Activated T-helper 9 cell treated with anti-CD3 and anti-CD28 coated beads, Interleukin-2, amount 50 U/mL, for 16 hours (primary cell): ENCODE measurements around the gene HAPSTR1.
"Not testable (repeated sequence)": the region's sequence is repeated elsewhere in the genome, so short reads cannot be mapped to it uniquely, and the experiment has no call there.

Experiments
- DNase-seq: peaks from one replicate; pipeline ENCODE4 v3.0.0-alpha.2; 2020; ENCODE audit warnings: low read depth

Gene HAPSTR1, protein sequence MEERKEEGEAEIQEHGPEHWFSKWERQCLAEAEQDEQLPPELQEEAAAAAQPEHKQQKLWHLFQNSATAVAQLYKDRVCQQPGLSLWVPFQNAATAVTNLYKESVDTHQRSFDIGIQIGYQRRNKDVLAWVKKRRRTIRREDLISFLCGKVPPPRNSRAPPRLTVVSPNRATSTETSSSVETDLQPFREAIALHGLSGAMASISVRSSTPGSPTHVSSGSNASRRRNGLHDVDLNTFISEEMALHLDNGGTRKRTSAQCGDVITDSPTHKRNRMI

DNA sequence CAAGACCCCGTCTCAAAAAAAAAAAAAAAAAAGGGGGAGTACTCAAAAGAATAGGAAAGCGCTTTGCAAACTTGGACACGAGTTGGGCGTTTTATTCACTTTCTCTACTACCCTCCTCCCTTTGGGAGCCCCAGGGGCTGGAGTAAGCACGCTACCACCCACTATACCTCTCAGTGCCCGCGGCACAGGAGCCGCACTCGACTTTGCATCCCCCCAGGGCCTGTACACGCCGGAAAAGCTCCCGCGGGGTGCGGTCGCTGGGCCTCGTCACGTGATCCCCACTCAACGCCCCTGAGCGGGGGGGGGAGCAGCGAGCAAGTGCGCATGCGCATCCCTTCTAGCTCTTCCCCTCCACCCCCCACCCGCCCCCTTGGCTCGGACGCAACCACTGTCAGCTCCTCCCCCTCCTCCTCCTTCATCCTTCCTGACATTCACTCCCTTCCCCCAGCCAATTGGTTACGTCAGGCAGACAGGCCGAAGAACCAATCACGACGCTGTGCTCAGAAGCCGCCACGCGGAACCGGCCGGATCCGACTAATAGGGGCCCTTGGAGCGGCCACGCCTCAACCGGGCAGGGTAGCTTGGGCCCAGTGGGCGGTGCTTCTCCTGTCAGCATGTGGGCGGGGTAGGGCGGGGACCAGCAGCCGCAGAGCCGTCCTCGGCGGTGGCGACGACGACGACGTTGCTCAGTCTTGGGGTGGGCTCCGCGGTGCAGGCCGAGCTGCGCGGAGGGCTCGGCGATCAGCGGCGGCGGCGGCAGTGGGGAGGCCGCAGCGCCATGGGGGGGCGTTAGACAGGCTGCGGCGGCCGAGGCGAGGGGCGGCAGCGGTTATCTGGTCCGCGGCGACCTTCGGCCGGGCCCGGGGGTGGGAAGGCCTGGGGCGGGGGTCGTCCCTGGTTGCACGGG is at the start of gene HAPSTR1:
Gene HAPSTR1, plus strand, starts transcription at position 685 of the 907 bp plus-strand sequence. CDS start 401 bp downstream, outside the sequence.
- DNase-seq: peak; percentile 99

DNA sequence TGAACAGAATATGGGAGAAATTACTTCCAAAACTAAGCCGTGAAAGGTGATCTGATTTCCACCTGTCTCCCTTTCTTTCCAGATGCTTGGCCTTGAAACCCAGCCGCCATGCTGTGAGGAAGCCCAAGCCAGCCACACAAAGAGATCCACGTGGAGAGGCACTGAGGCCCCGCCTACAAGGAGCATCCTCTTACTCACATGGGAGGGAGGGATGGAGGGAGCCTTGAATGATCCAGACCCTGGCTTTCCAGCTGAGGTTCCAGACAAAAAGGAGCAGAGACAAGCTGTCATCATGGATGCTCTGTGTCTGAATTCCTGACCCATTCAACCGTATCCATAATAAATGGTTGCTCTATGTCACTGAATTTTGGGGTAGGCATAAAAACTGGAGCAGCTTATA is 48.9 kb upstream of the HAPSTR1 start:
- no peak for DNase-seq

DNA sequence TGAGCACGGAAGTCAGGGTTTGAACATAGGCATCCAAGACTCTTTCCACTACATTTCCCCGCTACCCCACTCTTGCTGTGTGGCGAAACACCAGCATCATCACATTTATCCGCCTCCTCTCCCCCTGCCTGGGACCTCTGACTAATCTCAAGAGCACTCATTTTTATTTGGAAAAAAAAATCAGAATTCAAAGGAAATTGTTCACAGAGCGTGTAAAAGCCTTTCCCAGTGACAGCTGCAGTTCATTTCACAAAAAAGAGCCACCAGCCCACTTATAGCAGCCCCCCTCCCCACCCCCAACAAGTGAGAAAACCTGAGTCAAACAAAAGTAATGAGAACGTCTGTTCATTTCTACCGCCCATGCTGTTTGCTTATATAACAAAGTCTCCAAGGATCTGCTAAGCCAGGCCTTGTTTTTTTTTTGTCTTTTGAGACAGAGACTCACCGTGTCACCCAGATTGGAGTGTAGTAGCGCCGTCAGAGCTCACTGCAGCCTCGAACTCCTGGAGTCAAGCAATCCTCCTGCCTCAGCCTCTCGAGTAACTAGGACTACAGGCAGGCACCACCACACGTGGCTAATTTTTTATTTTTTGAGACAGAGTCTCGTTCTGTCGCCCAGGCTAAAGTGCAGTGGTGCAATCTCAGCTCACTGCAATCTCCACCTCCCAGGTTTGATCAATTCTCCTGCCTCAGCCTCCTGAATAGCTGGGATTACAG is 48.3 kb upstream of the HAPSTR1 start:
- no peak for DNase-seq

DNA sequence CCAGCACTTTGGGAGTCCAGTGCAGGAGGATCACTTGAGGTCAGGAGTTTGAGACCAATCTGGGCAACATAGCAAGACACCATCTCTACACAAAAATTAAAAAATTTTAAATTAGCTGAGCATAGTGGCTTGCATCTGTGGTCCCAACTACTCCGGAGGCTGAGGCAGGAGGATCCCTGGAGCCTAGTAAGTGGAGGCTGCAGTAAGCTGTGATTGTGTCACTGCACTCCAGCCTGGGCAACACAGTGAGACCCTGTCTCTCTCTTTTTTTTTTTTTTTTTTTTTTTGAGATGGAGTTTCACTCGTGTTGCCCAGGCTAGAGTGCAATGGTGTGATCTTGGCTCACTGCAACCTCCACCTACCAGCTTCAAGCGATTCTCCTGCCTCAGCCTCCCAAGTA is 45.9 kb upstream of the HAPSTR1 start:
- not testable (repeated sequence) for DNase-seq

DNA sequence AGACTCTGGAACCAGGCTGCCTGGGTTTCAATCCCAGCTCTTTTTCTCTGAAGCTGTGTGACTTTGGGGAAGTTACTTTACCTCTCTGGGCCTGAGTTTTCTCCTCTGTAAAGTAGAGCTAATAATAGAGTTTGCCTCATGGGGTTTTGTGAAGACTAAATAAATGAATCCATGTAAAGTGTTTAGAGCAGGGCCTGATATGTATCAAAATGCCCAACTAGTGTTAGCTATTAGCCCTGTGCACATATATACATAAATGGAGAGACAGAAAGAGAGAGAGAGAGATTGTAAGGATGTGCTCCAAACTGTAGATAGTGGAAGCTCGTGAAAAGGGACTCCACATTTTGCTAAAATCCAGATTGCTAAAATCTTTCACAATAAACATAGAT is 44.8 kb upstream of the HAPSTR1 start:
- DNase-seq: no peak

DNA sequence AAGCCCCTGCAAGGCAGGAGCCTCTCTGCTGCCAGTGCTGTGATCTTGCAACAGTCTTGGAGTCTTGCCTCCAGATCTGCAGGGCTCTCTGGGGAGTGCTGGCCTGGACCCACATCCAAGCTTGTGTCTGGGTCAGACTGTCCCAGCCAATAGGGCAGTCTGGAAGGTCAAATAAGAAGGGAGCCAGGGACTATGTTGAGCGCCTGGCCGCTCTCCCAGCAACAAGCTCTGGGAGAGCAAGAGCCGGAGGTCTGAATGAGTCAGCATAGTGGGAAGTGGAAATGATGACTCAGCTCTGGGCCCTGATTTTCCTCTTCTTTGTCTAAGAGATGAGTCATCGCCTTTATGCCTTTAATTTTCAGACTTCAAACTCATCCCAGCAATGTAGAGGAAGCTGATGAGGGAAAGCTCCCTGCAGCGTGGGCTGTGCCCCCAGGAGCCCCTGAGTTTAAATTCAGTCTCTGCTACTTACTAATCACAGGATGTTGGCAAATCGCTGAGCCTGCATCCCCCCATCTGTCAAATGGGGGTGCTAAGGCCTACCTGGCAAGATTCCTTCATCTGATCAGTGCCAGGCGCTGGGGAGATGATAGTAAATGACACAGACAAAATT is 43.6 kb upstream of the HAPSTR1 start:
- DNase-seq: peak; percentile 27

DNA sequence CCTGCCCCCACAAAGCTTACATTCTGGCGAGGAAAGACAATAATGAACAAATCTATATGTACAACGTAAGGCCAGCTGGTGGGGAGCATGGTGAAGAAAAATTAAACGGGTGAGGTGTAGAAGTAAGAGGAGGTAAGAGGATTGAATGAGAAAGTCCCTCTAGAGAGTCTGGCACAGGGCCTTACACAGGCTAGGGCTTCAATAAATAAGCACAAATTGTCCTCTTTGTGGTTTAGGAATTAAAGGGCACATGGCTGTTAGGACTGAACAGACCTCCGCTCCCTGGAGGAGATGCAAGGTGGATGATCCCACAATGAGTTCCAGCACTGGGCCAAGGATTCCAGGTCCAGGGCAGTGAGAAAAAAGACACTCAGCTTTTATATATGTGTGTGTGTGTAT is 43.1 kb upstream of the HAPSTR1 start:
- DNase-seq: no peak

DNA sequence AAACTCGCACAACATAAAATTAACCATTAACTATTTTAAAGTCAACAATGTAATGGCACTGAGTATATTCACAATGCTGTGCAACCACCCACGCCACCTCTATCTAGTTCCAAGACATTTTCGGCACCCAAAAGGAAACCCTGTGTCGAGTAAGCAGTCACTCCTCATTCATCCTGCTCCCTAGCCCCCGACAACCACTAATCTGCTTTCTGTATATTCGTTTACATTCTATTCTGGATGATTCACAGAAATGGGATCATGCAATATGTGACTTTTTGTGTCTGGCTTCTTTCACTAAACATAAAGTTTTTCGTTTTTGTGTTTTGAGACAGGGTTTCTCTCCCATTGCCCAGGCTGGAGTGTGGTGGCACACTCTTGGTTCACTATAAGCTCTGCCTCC is 42.2 kb upstream of the HAPSTR1 start:
- DNase-seq: no peak

DNA sequence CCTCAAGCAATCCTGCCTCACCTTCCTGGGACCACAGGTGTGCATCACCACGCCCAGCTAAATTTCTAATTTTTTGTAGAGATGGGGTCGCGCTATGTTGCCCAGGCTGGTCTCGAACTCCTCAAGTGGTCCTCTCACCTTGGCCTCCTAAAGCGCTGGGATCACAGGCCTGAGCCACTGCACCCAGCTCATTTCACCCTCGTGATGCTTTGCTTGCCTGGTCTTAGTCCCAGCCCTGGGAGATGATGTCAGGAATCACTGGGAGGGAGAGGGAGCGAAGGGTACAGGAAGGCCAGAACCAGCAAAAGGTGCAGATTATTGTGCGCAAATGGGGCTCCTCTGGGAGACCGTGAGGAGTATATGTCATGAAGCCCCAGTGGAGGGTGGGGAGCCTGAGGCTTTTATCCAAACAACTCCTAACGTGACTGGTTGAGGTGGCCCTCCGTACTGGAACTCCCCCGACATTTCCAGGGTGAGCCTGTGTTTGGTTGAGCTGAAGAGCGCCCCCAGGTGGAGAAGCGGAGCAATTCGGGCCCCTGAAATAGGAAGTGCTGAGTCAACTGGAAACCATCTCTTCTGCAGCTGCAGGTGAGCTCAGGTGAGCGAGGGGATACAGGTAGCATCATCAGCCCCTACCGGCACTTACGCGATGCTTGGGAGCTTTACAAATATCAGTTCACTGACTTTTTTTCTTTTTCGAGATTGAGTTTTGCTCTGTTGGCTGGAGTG is 41.2 kb upstream of the HAPSTR1 start:
- DNase-seq: peak; percentile 9

DNA sequence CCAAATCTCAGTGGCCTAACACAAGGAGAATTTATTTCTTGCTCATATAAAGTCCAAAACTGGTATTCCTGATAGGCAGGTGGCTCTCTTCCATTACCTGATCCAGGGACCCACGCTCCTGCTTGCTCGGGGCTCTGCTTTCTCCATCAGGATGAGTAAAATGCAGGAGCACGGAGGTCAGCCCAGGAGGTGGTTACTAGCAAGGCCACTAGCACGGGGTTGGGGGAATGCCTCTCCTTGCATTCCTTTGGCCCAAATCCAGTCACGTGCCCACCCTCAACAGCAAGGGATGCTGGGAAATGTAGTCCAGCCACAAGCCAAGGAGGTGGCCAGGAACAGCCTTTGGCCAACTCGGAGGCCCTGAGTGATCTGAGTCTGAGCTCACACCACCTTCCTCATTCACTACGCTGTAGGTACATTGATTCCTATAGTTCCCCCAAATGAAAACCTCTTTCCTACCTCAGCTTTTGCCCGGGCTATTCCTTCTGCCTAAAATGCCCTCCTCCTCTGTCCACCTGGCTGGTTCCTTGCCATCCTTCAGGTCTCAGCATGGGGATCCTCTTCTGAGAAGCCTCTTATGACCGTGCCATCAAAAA is 38.3 kb upstream of the HAPSTR1 start:
- no peak for DNase-seq

DNA sequence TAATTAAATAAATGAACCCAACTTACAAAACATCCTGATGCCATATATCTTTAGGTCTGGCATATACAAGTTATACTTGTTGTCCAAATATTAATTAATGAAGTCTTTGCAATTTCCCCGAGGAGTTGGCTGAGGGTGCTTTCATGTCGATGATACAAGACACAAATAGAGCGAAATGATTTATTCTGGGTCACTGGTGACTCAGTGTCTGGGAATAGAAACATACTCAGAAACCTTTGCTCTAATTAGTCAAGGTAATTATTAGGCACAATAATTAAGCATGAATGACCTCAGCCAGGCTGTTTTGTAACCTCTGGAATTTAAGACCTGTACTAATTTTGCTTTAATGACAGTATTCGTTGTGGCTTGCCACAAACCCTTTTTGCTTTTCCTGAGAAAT is 37.0 kb upstream of the HAPSTR1 start:
- no peak for DNase-seq

DNA sequence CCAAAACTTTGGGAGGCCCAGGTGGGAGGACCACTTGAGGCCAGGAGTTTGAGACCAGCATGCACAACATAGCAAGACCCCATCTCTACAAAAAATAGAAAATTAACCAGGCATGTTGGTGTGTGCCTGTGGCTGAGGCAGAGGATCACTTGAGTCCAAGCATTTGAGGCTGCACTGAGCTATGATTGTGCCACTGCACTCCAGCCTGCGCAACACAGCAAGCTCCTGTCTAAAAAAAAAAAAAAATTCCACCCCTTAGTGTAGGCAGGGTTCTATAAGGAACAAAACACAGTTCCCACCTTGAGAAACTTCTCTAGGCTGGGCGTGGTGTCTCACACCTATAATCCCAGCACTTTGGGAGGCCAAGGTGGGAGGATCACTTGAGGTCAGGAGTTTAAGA is 36.3 kb upstream of the HAPSTR1 start:
- DNase-seq: no peak

DNA sequence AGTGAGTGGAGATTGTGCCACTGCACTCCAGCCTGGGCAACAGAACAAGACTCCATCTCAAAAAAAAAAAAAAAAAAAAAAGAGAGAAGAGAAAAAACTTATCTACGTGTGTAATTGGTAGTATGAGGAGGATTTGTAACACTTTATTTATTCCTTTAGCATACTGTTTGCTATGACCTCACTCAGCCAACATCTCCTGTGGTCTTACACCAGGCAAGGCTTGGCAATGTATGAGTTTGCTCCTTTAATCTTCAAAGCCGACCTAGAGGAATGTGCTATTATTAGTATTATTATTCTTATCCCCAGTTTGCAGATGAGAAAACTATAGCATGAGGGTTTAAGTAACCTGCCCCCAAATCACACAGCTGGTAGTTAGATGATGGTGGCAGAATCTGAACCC is 35.8 kb upstream of the HAPSTR1 start:
- DNase-seq: no peak

DNA sequence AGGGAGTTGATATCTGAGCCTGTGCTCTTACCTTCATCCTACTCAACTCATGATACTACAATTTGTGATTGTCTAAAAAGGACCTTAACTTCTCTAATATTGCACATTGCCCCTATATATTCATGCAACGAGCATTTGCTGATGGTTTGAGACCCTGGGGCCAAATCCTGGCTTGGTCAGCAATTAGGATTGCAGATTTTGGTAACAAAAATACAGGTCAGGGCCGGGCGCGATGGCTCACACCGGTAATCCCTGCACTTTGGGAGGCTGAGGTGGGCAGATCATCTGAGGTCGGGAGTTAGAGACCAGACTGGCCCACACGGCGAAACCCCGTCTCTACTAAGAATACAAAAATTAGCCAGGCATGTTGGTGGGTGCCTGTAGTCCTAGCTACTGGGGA is 35.4 kb upstream of the HAPSTR1 start:
- no peak for DNase-seq

DNA sequence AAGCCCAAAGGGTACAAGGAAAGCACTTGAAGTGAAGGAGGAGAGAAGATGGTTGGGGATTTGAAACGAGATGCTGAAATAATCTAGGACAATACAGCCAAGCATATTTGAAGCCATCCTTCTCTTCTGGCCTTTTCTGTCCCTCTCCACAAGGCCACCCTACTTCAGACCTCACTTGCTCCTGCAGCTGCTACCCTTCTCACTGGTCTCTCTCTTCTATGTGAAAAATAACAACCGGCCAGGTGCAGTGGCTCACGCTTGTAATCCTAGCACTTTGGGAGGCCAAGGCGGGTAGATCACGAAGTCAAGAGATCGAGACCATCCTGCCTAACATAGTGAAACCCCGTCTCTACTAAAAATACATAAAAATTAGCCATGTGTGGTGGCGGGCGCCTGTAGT is 33.2 kb upstream of the HAPSTR1 start:
- DNase-seq: no peak

DNA sequence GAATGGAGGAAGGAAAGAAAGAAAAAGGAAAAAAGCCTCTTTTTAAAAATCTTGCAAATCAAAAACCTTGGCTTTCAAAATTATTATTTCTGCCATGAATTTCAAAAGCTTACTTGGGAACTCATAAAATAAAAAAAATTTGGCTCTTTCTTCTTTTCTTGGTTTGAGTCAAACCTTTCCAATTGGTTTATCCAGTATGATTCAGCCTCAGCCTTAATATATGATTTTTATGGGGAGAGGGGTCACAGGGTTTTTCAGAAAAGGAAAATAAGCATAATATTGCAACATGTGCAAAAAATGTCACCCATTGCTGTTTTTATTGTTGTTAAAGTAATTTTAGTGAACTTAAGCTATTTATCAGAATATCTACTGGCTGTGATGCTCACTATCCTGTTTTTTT is 31.2 kb upstream of the HAPSTR1 start:
- DNase-seq: no peak

DNA sequence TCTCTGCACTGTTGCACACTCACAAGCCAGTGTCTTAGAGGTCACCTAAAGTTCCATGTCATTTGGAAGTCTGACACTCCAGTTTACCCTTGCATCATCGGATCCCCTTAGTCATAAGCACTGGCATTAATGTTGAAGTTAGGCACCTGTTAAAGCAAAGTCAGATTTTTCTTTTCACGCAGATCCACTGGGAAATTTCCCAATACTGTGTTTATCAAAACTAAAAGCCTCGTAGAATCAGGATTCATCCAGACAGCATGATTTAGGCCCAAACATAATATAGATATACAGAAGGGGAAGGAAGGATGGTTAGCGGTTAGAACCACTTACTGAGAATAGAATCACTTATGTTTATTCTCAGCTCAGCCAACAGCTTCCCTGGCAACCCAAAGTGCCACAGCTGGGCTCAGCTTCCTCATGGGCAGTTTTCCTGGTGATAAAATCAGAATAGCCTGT is 30.1 kb upstream of the HAPSTR1 start:
- no peak for DNase-seq

DNA sequence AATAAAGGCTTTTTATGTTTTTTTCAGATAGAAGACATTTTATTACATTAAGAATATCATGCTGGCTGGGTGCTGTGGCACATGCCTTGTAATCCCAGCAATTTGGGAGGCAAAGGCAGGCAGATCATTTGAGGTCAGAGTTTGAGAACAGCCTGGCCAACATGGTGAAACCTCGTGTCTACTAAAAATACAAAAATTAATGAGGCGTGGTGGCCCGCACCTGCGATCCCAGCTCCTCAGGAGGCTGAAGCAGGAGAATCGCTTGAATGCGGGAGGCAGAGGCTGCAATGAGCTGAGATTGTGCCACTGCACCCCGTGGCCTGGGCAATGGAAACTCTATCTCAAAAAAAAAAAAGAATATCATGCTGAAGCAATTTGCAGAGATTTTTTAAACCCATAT is 29.1 kb upstream of the HAPSTR1 start:
- DNase-seq: no peak

DNA sequence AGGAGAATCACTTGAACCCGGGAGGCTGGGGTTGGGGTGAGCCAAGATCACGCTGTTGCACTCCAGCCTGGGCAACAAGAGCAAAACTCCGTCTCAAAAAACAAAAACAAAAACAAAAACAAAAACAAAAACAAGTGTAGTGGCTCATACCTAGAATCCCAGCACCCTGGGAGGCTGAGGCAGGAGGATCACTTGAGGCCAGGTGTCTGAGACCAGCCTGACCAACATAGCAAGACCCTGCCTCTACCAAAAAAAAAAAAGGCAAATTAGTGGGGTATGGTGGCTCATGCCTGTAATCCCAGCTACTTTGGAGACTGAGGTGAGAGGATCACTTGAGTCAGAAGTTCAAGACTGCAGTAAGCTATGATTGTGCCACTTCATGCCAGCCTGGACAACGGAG is 26.4 kb upstream of the HAPSTR1 start:
- no peak for DNase-seq

DNA sequence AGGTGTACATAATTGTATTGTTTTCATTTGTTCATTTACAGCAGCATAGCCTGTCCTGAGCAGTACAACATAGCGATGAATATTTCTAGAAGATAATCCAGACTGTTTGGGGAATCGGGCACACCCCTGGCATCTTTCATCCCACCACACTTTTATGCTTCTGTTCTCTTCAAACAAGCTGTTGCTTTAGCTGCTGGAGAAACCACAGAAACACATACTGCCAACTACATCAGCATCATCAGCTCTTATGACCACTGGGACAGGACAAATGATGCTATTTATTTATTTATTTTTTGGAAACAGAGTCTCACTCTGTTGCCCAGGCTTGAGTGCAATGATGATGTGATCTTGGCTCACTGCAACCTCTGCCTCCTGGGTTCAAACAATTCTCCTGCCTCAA is 22.6 kb upstream of the HAPSTR1 start:
- no peak for DNase-seq

DNA sequence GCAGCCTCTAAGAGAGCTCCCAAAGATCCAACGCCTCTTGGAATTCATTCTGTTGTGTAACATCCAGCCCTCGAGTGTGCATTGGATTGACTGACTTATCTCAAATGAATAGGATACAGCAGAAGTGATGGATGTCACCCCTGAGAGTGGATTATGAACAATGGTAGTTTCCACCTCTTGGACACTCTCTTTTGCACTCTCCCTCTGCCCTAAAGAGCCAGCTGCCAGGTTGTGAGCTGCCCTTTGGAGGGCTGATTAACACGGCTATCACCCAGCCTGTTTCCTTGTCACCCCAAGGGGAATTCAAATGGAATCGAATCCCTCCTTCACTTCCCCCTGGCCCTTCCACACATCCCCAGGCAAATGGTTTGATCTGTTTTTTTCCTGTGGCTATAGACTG is 21.2 kb upstream of the HAPSTR1 start:
- no peak for DNase-seq
